Right renal pelvis (tissue), 4 donors: ENCODE data around the gene HPD. TPM values are rescaled to one million over a fixed set of nuclear protein-coding genes. Genes with fewer than 3 reads are reported as not detected.

ENCODE experiments used
- DNase-seq, 4 donors: peaks; one replicate each; pipeline ENCODE4 v3.0.0-alpha.2; 2013; ENCODE audit warnings: low read depth in 4 of 4, low spot score in 3 of 4, missing footprints in 1 of 4
- polyA plus RNA-seq, 4 donors: library from polyadenylated mRNA; unstranded; fragments of 120-200 nt; gene quantifications; one replicate each; pipeline ENCODE4 v1.2.1, GENCODE V29; 2013; ENCODE audit not compliant: insufficient read length in 4 of 4

Gene HPD
- polyA plus RNA-seq, 4 donors: 1.5 to 5.3 (median 3.6) TPM

GRCh38 chr12:121812320-121812871 lies 46.3 kb downstream of the HPD start:
- DNase-seq: no peak

- DNase-seq: no peak
These were observed 47.0 kb downstream of the HPD start for GRCh38 chr12:121811434-121812319.

- no peak for DNase-seq
These were observed 47.7 kb downstream of the HPD start for GRCh38 chr12:121810833-121811433.

GRCh38 chr12:121810234-121810817 lies 48.3 kb downstream of the HPD start:
- no peak for DNase-seq

GRCh38 chr12:121809712-121810116 lies 48.9 kb downstream of the HPD start:
- DNase-seq: no peak

GRCh38 chr12:121808623-121809022 lies 50.0 kb downstream of the HPD start:
- DNase-seq: no peak

GRCh38 chr12:121807642-121808347 lies 50.9 kb downstream of the HPD start:
- no peak for DNase-seq

- no peak for DNase-seq
These were observed 51.9 kb downstream of the HPD start for GRCh38 chr12:121806546-121807423.

- DNase-seq: no peak
These were observed 52.6 kb downstream of the HPD start for GRCh38 chr12:121806009-121806545.

- DNase-seq: no peak
These were observed 53.3 kb downstream of the HPD start for GRCh38 chr12:121805171-121806008.

- DNase-seq: no peak
These were observed 54.1 kb downstream of the HPD start for GRCh38 chr12:121804417-121805111.

GRCh38 chr12:121803861-121804416 lies 54.7 kb downstream of the HPD start, which contains the start of gene SETD1B:
Gene SETD1B, plus strand, starts transcription at chr12:121804009. Its CDS starts 729 bp downstream, at chr12:121804738.
- DNase-seq: no peak

GRCh38 chr12:121802843-121803698 lies 55.6 kb downstream of the HPD start:
- DNase-seq: peak; percentile 87 to 95 (median 92)

GRCh38 chr12:121802485-121802842 lies 56.2 kb downstream of the HPD start:
- no peak for DNase-seq

GRCh38 chr12:121801595-121802484 lies 56.8 kb downstream of the HPD start:
- no peak for DNase-seq
